GM18499 (cell line): ENCODE data around the gene VANGL2.
"Not testable (repeated sequence)": the region's sequence is repeated elsewhere in the genome, so short reads cannot be mapped to it uniquely, and the experiment has no call there.

ENCODE experiments used
- ATAC-seq: cut with Tn5 transposase; IDR thresholded peaks from one replicate; pipeline ENCODE4 v1.9.1; 2021; ENCODE audit warnings: moderate number of reproducible peaks; ENCODE audit not compliant: insufficient read depth, unreplicated experiment

The VANGL2 gene

DNA sequence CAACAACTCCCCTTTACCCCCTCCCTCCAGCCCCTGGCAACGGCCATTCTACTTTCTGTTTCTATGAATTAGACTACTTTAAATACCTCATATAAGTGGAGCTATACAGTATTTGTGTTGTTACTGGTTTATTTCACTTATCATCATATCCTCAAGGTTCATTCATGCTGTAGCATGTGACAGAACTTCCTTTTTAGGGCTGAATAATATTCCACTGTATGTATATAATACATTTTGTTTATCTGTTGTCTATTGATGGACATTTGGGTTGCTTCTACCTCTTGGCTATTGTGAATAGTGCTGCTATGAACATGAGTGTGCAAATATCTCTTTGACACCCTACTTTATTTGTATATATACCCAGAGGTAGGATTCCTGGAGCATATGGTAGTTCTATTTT lies 31.3 kb upstream of the VANGL2 start:
- no peak for ATAC-seq

- no peak for ATAC-seq
Observed at GRCh38 chr1:160370561-160371345, 29.6 kb upstream of the VANGL2 start.

DNA sequence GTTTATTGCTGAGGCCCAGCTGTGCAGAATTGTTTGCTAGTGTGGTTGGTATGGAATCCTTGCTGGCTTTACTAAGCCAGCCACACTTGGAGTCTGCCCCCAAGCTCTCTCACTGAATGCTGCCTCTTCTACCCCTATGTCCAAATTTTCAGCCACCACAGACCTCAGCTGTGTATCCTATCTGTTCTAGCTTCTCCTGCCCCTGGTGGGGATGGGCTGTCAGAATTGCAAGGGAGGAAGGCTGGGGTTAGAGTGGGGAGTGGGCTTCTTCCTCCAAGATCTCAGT lies 29.1 kb upstream of the VANGL2 start:
- no peak for ATAC-seq

DNA sequence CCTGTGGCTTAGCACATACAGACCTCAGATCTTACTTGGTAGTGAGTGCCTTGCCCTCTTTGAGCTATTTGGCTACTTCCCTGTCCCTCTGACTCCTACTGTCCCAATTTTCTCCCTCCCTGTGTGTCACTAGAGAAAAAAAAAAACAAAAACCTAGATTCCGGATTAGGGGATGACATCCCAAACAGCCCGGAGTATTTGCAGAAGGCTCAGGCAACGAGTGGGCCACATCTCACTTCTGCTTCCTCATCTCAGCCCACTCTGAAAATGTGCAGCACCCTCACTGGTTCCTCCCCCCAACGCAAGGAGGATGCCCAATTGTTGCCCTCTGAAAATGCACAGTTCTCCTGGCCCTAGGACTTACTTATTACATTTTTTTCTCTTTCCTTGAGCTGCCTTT lies 28.6 kb upstream of the VANGL2 start:
- no peak for ATAC-seq

- no peak for ATAC-seq
Observed at GRCh38 chr1:160373696-160374095, 26.7 kb upstream of the VANGL2 start.

GRCh38 chr1:160374306-160375110 lies 25.9 kb upstream of the VANGL2 start:
- ATAC-seq: no peak

DNA sequence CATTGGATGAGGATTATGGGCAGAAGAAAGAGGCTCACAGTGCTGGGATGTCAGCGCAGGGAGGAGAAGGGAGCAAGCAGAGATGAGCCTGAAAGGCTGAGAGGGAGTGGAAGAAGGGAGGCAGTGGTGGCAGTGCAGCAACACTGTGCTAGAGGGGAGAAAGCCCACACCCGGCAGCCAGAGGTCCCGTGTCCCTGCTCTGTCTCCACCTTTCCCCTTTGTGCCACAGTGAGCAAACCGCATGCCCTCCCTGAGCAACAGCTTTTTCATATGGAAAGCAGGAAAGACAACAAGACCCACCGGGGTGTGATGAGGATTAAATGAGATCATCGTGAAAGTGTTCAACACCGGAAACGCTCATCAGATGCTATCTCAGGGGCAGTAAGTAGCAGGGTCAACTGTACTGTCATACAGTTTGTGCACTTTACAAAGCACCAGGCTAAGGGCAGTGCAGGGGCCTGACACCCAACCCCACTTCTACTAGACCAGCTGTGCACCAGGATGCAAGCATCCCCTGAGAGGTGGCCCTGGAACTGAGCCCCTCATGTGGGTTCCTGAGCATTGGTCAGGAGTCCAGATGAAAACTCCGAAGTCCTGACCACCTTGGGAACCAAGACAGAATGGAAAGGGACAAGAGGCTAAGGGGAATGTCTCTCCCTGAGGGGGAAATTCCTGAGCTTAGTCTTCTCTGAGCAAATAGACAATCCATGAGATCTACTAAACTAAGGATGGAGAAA lies 24.4 kb upstream of the VANGL2 start:
- no peak for ATAC-seq

DNA sequence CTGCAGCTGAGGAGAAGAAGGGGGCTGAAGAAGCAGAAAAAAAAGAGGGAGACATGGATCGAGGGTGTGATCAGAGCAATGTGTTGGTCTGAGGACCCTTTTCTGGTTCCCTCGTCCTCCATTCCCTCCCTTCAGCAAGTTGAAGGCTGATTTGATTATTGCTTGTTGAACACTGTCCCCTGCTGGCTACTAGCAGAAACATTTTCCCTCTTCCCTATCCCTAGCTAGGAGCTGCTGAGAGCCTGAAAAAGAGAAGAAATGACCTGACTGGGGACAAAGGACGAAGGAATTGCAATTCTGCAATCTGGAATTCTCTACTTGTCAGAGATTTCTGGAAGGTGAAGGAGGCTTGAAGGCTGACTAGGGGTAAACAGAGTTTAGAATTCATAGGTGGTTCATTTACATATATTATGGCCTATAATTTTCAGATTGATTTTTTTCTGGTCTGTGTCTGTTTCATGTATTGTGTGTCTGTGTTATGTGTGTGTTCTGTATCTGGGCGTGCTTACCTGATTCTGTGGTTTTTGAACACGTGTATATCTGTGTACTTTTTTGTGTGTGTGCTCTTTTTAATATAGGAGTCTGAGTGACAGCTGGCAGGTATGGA lies 23.7 kb upstream of the VANGL2 start:
- no peak for ATAC-seq

DNA sequence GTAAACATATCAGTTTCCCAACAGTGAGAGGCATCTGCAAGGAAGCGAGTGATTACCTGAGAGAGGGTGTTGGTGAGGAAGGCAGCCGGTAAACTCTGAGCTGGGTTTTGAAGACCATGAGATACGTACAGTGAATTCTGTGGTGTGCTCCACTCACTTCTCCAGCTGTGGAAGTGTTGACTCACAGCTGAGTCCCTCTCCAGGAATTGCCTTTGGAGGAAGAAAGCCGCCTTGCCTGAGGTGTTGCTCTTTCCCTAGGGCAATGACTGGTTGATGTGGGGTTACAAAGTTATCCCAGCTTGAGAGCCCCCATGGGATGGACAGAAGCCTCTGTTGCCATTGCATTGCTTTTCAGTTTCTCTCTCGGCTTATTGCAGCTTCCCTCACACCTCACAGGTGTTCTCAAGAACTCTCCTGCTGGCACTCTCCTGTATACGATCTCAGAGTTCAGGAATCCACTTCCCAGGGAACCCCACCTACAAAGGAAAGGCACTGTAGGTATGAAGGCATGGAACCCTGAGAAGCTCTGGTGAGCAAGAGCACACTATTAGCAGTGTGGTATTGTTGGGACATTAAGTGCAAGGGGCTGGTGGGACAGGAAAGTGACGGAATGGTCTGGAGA lies 22.7 kb upstream of the VANGL2 start:
- ATAC-seq: no peak

- ATAC-seq: not testable (repeated sequence)
Observed at GRCh38 chr1:160384812-160385211, 15.6 kb upstream of the VANGL2 start.

- not testable (repeated sequence) for ATAC-seq
Observed at GRCh38 chr1:160388406-160388805, 12.0 kb upstream of the VANGL2 start.

- no peak for ATAC-seq
Observed at GRCh38 chr1:160394673-160395072, 5.7 kb upstream of the VANGL2 start.

- no peak for ATAC-seq
Observed at GRCh38 chr1:160397651-160398050, 2.7 kb upstream of the VANGL2 start.

- ATAC-seq: no peak
Observed at GRCh38 chr1:160398823-160399222, 1.5 kb upstream of the VANGL2 start.

GRCh38 chr1:160399544-160400222 lies 681 bp upstream of the VANGL2 start:
- no peak for ATAC-seq

DNA sequence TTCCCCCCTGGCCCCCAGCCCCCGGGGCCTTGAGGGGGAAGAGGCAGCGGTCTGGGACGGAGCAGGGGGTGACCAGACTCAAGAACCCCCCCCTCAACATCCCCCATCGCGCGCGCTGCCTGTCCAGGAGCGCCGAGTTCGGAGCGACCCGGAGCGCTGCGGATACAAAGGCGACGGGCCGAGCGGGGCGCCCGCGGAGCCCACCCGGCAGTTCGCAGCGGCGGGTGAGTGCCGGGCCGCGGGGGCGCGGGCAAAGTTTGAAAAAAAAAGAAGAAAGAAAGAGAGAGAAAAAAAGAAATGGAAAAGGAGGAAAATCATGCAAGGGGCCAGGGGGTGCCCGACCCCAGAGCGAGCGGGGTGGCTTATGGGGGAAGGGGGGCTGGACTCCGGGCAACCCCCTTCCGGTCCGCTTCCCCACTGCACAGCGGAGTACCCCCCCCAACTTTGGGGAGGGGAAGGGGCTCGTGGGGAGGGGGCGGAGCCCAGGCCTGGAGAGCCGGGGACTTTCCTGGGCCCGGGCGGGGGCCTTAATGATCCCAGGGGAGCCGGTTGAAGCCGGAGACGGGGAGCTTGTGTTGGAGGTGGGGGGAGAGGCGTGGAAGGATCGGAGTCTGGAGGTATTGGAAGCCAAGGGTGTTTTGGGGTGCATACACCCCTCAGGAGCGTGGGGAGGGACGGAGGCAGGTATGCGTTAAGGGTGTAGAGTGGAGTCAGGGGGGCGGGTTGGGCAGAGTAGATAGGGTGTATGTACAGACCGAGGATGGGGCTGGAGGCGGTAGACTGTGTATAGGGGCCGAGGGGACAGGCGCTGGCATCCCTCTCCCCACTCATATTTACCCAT lies 502 bp downstream of the VANGL2 start:
- no peak for ATAC-seq

- ATAC-seq: no peak
Observed at GRCh38 chr1:160401487-160401805, 1.1 kb downstream of the VANGL2 start.

GRCh38 chr1:160402001-160402795 lies 1.8 kb downstream of the VANGL2 start:
- no peak for ATAC-seq
